Naive thymus-derived CD8-positive, alpha-beta T cell (primary cell): ENCODE data around the gene ZBTB7C. TPM values are rescaled to one million over a fixed set of nuclear protein-coding genes. Genes with fewer than 3 reads are reported as not detected.
"Not testable (repeated sequence)": the region's sequence is repeated elsewhere in the genome, so short reads cannot be mapped to it uniquely, and the experiment has no call there.

ENCODE experiments used
- ATAC-seq, 2 donors: fragments of 150-1000 bp; cut with Tn5 transposase in 1 of 2; sonication (Bioruptor Pico), chemical (Tn5 transposase) in 1 of 2; 1 replicate in 1 of 2; 2 replicates in 1 of 2; pipeline ENCODE4 v1.10.0; 2021; ENCODE audit warnings: mild to moderate bottlenecking in 2 of 2, moderate library complexity in 2 of 2
- POLR2A ChIA-PET: fragments of 350-600 bp; sonication (Branson Sonifier 250); formaldehyde crosslinking; loops from one replicate; lab custom pipeline; 2021; ENCODE audit warnings: antibody characterized with exemption; lab: Charles Lee
- DNase-seq, 10 donors: peaks; one replicate each; pipeline versions ENCODE4 v3.0.0 to v3.0.0-alpha.2; 2020 to 2022
- H3K27ac Mint-ChIP-seq, 10 donors: one replicate each; pipeline ENCODE4 v1.8.0; 2020 to 2022; ENCODE audit warnings: mild to moderate bottlenecking in 10 of 10, mixed read lengths in 10 of 10, moderate library complexity in 4 of 10, inconsistent platforms in 1 of 10
- H3K27me3 Mint-ChIP-seq, 5 donors: one replicate each; pipeline ENCODE4 v1.8.0; 2021 to 2022; ENCODE audit warnings: mixed read lengths in 5 of 5
- H3K36me3 Mint-ChIP-seq, 3 donors: one replicate each; pipeline ENCODE4 v1.8.0; 2020 to 2022; ENCODE audit warnings: mixed read lengths in 3 of 3, mild to moderate bottlenecking in 2 of 3, inconsistent platforms in 1 of 3
- H3K4me1 Mint-ChIP-seq, 4 donors: one replicate each; pipeline ENCODE4 v1.8.0; 2021 to 2022; ENCODE audit warnings: mixed read lengths in 4 of 4
- H3K4me3 Mint-ChIP-seq, 10 donors: one replicate each; pipeline ENCODE4 v1.8.0; 2020 to 2022; ENCODE audit warnings: mild to moderate bottlenecking in 10 of 10, mixed read lengths in 10 of 10, moderate library complexity in 6 of 10, inconsistent platforms in 1 of 10
- H3K9me3 Mint-ChIP-seq, 9 donors: one replicate each; pipeline ENCODE4 v1.8.0; 2020 to 2022; ENCODE audit warnings: mixed read lengths in 9 of 9, mild to moderate bottlenecking in 3 of 9, inconsistent platforms in 1 of 9, moderate library complexity in 1 of 9
- polyA plus RNA-seq, 3 donors: library from polyadenylated mRNA; unstranded; fragments of 300-500 nt; fragmentation: Illumina TruSeq; gene quantifications; one replicate each; pipeline ENCODE4 v1.2.3, GENCODE V29; 2021
- total RNA-seq, 8 experiments: library from RNA in 2 of 8; stranded (reverse) in 2 of 8; gene quantifications; one replicate each; pipeline ENCODE4 v1.2.3 and lab custom pipeline; 2021 to 2026

Gene ZBTB7C
- total and polyA plus RNA-seq, 5 experiments from 2014 or later: not detected

DNA sequence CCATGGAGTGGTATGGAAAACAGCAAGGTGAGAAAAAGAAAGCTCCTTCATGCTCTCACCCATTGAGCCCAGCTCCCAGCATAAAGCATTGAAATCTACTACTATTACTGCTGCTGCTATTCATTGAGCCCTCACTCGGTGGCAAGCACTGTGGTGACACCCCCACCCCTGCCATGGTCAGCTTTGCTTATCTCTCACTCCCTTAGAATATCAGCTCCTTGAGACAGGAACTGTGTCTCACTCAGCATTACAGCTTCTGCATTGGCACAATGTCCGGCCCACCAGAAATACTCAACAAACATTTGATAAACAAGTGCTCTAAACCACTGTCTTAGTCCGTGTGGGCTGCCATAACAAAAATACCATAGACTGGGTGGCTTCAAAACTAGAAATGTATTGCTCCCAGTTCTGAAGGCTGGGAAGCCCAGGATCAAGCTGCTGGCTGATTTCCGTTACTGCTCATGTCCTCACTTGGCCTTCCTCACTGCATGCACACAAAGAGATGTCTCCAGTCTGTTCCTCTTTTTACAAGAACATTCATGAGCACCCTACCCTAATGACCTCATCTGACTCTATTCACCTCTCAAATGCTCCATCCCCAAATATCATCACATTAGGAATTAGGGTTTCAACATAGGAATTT, 116.3 kb downstream of the ZBTB7C start:
- no peaks in the 10 kb centered on the region for H3K36me3 Mint-ChIP-seq
- peaks cover 0 to 1% (median 0%) of the 10 kb centered on the region in 5 donors for H3K27me3 Mint-ChIP-seq
- H3K4me3 Mint-ChIP-seq: no peak overlapping the region
- H3K4me1 Mint-ChIP-seq: no peaks in the 10 kb centered on the region
- no peak overlapping the region for H3K27ac Mint-ChIP-seq
- DNase-seq (no peak), ATAC-seq (no peak)
- H3K9me3 Mint-ChIP-seq: no peaks in the 10 kb centered on the region
- POLR2A ChIA-PET: no interaction called here

DNA sequence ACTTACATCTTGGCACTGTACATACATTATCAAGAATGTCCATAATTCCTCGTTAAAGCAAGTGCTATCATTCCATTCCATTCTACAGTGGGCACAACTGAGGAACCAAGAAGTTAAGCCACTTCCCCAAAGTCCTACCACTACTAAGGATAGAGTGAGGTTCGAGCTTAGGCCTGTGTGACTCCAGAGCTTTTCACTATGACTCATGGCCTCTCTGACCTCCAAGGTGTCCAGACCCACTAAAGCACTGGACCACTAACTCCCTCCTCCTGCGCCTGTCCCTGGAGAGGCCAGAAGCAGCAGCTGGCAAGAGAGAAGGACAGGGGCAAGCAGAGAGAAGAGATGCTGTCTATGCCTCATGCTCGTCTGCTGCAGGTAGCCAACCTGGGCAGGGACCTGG, 117.0 kb downstream of the ZBTB7C start:
- Mint-ChIP-seq H3K27me3 (peaks cover 0 to 1% (median 0%) of the 10 kb centered on the region in 5 donors), H3K4me3 (no peak overlapping the region), H3K9me3 (no peaks in the 10 kb centered on the region), H3K27ac (no peak overlapping the region), H3K36me3 (no peaks in the 10 kb centered on the region), H3K4me1 (no peaks in the 10 kb centered on the region)
- no peak for DNase-seq
- POLR2A ChIA-PET: no interaction called here
- ATAC-seq: no peak

- Mint-ChIP-seq H3K4me1 (no peaks in the 10 kb centered on the region), H3K9me3 (peaks cover 0 to 7% (median 2%) of the 10 kb centered on the region in 9 donors), H3K4me3 (no peak overlapping the region), H3K36me3 (peaks cover 0 to 2% (median 0%) of the 10 kb centered on the region in 3 donors), H3K27me3 (peaks cover 0 to 1% (median 0%) of the 10 kb centered on the region in 5 donors), H3K27ac (no peak overlapping the region)
- POLR2A ChIA-PET: no interaction called here
- no peak for ATAC-seq
- DNase-seq: no peak
These were observed 118.8 kb downstream of the ZBTB7C start for GRCh38 chr18:48290162-48290926.

DNA sequence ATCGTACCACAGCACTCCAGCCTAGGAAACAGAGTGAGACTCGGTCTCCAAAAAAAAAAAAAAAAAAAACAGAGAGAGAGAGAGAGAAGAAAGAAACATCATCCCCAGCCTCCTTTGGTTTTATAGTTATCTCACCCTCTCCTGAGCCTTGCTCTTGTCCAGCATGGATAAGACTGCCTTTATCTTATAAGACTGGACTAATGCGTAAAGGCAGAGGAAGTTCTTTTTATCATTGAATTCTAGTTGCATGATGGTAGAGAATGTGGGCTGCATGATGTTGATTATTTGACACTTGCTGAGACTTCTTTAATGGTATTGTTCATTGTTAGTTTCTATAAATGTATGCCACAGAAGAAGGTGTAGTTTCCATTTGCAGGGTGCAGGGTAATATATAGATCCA, 124.4 kb downstream of the ZBTB7C start:
- Mint-ChIP-seq H3K4me3 (no peak overlapping the region), H3K4me1 (no peaks in the 10 kb centered on the region), H3K27me3 (peaks cover 0 to 11% (median 4%) of the 10 kb centered on the region in 5 donors), H3K27ac (no peak overlapping the region), H3K9me3 (peaks cover 5 to 28% (median 11%) of the 10 kb centered on the region in 9 donors), H3K36me3 (peaks cover 0 to 11% (median 0%) of the 10 kb centered on the region in 3 donors)
- ATAC-seq (no peak), DNase-seq (no peak)
- POLR2A ChIA-PET: no interaction called here

GRCh38 chr18:48284011-48284410, 125.2 kb downstream of the ZBTB7C start:
- Mint-ChIP-seq H3K36me3 (peaks cover 0 to 14% (median 0%) of the 10 kb centered on the region in 3 donors), H3K27me3 (peaks cover 0 to 17% (median 7%) of the 10 kb centered on the region in 5 donors), H3K9me3 (peaks cover 5 to 28% (median 11%) of the 10 kb centered on the region in 9 donors)
- DNase-seq, POLR2A ChIA-PET, H3K4me1 Mint-ChIP-seq, ATAC-seq, H3K27ac Mint-ChIP-seq, H3K4me3 Mint-ChIP-seq: not testable (repeated sequence)

GRCh38 chr18:48281460-48281859, 127.7 kb downstream of the ZBTB7C start:
- Mint-ChIP-seq H3K27me3 (peaks cover 2 to 17% (median 7%) of the 10 kb centered on the region in 5 donors), H3K36me3 (peaks cover 0 to 14% (median 0%) of the 10 kb centered on the region in 3 donors), H3K9me3 (peaks cover 5 to 34% (median 15%) of the 10 kb centered on the region in 9 donors)
- H3K27ac Mint-ChIP-seq, POLR2A ChIA-PET, H3K4me3 Mint-ChIP-seq, H3K4me1 Mint-ChIP-seq, DNase-seq, ATAC-seq: not testable (repeated sequence)

DNA sequence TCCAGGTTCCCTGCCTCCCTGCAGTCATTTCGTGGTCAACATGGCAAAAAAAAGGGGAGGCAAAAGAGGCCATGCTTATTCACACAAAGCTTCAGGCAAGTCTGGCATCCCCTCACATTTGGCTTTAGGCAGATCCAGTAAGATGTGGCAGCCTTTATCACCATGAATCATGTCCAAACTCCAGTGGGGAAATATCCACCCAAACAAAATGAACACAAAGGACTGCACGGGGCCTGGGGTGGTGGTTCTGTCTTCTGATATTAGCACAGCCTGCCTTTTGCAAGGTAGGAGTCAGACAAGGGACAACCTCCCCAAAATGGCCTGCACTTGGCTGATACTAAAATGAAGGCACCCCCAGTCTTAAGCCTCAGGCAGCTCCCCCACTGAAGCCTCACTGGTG, 129.9 kb downstream of the ZBTB7C start:
- POLR2A ChIA-PET: no interaction called here
- peaks cover 2 to 17% (median 7%) of the 10 kb centered on the region in 5 donors for H3K27me3 Mint-ChIP-seq
- no peaks in the 10 kb centered on the region for H3K4me1 Mint-ChIP-seq

GRCh38 chr18:48278081-48278480, 131.1 kb downstream of the ZBTB7C start:
- Mint-ChIP-seq H3K9me3 (peaks cover 0 to 11% (median 4%) of the 10 kb centered on the region in 9 donors), H3K4me1 (no peaks in the 10 kb centered on the region), H3K27ac (no peak overlapping the region), H3K27me3 (peaks cover 2 to 17% (median 7%) of the 10 kb centered on the region in 5 donors), H3K36me3 (peaks cover 0 to 5% (median 0%) of the 10 kb centered on the region in 3 donors), H3K4me3 (no peak overlapping the region)
- DNase-seq: no peak
- ATAC-seq: no peak
- POLR2A ChIA-PET: no interaction called here

More for the DNA sequence above, 129.9 kb downstream of the ZBTB7C start:
- ATAC-seq (no peak), DNase-seq (no peak)
- Mint-ChIP-seq H3K4me3 (no peak overlapping the region), H3K9me3 (peaks cover 0 to 18% (median 4%) of the 10 kb centered on the region in 9 donors), H3K36me3 (peaks cover 0 to 5% (median 0%) of the 10 kb centered on the region in 3 donors), H3K27ac (no peak overlapping the region)

- Mint-ChIP-seq H3K4me3 (no peak overlapping the region), H3K27ac (no peak overlapping the region), H3K36me3 (peaks cover 0 to 5% (median 0%) of the 10 kb centered on the region in 3 donors), H3K9me3 (peaks cover 0 to 6% (median 4%) of the 10 kb centered on the region in 9 donors), H3K27me3 (peaks cover 2 to 11% (median 6%) of the 10 kb centered on the region in 5 donors), H3K4me1 (no peaks in the 10 kb centered on the region)
- POLR2A ChIA-PET: no interaction called here
- DNase-seq (no peak), ATAC-seq (no peak)
These were observed 134.9 kb downstream of the ZBTB7C start for GRCh38 chr18:48274301-48274700.

DNA sequence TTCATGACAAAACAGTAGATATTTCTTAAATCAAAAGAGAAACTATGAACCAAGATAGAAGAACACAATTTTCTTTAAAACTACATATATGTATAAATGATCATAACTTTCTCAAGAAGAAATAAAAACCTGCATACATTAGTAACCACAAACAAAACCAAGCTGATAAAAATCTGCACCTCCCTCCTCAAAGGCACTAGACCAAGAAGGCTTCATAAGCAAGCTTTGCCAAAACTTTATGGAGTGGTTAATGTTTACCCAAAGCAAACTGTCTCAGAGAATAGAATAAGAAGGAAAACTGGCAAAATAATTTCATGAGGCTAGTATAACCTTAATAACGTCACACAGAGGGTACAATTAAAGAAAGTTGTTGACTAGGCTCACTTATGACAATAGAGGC, 138.3 kb downstream of the ZBTB7C start:
- POLR2A ChIA-PET: no interaction called here
- Mint-ChIP-seq H3K4me3 (no peak overlapping the region), H3K4me1 (no peaks in the 10 kb centered on the region), H3K27ac (no peak overlapping the region), H3K36me3 (peaks cover 0 to 5% (median 0%) of the 10 kb centered on the region in 3 donors), H3K27me3 (peaks cover 0 to 10% (median 9%) of the 10 kb centered on the region in 5 donors), H3K9me3 (peaks cover 0 to 13% (median 3%) of the 10 kb centered on the region in 9 donors)
- ATAC-seq (no peak), DNase-seq (no peak)

- Mint-ChIP-seq H3K36me3 (no peaks in the 10 kb centered on the region), H3K27me3 (peaks cover 0 to 10% (median 5%) of the 10 kb centered on the region in 5 donors), H3K4me1 (peaks cover 0 to 2% (median 0%) of the 10 kb centered on the region in 4 donors), H3K9me3 (peaks cover 0 to 11% (median 0%) of the 10 kb centered on the region in 9 donors), H3K27ac (no peak overlapping the region), H3K4me3 (no peak overlapping the region)
- POLR2A ChIA-PET: no interaction called here
- ATAC-seq (no peak), DNase-seq (no peak)
These were observed 143.9 kb downstream of the ZBTB7C start for GRCh38 chr18:48265328-48265727.

GRCh38 chr18:48263914-48264902, 145.0 kb downstream of the ZBTB7C start:
- Mint-ChIP-seq H3K27me3 (peaks cover 0 to 8% (median 0%) of the 10 kb centered on the region in 5 donors), H3K4me3 (no peak overlapping the region), H3K36me3 (no peaks in the 10 kb centered on the region), H3K9me3 (peaks cover 0 to 9% (median 0%) of the 10 kb centered on the region in 9 donors), H3K27ac (no peak overlapping the region), H3K4me1 (peaks cover 0 to 2% (median 0%) of the 10 kb centered on the region in 4 donors)
- POLR2A ChIA-PET: no interaction called here
- no peak for ATAC-seq
- no peak for DNase-seq
